Upper lobe of left lung (tissue), 4 donors: Measurements from ENCODE around the gene FAM181A.

Experiments
- EP300 ChIP-seq, 4 donors: sonication (generic); formaldehyde crosslinking; IDR thresholded peaks; one replicate each; pipeline ENCODE4 v1.5.1; 2017; ENCODE audit warnings: antibody characterized with exemption in 4 of 4, control low read depth in 2 of 4
- TF ChIP-seq, protein P1 (sequence below), 6 experiments: fragments of 450-650 bp in 4 of 6; fragments of 200-600 bp in 2 of 6; sonication (generic) in 2 of 6; IDR thresholded peaks; one replicate each; pipeline ENCODE4 v1.5.1; 2016 to 2019; ENCODE audit warnings: antibody characterized with exemption in 6 of 6

DNA sequence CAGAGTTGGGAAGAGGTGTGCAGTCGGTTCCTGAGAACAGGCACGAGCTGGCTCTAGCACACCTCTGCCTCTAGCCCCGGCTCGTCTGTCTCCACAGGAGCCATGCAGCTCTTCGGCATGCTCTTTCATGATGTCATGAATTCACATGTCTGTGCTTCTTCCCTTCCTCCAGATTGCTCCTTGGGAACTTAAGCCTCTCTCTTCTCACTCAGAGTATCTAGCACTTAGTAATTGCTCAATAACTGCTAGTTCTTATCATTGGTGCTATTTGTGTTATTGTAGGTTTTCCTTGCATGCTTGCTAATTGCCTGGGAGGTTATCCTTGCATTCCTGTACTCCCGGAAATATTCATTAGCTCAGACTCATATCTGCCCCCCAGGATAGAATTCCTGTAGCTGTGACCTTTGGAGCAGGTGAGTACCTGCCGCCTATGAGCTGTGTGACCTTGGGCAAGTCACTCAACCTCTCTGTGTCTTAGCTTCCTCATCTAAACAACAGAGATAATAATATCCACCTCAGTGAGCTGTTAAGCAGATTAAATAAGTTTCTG lies 19.5 kb downstream of the FAM181A start:
- TF ChIP-seq, protein P1, sequence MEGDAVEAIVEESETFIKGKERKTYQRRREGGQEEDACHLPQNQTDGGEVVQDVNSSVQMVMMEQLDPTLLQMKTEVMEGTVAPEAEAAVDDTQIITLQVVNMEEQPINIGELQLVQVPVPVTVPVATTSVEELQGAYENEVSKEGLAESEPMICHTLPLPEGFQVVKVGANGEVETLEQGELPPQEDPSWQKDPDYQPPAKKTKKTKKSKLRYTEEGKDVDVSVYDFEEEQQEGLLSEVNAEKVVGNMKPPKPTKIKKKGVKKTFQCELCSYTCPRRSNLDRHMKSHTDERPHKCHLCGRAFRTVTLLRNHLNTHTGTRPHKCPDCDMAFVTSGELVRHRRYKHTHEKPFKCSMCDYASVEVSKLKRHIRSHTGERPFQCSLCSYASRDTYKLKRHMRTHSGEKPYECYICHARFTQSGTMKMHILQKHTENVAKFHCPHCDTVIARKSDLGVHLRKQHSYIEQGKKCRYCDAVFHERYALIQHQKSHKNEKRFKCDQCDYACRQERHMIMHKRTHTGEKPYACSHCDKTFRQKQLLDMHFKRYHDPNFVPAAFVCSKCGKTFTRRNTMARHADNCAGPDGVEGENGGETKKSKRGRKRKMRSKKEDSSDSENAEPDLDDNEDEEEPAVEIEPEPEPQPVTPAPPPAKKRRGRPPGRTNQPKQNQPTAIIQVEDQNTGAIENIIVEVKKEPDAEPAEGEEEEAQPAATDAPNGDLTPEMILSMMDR (IDR thresholded peaks at IDR 0.05): no peak
- TF ChIP-seq EP300 (IDR thresholded peaks at IDR 0.05): no peak
